DOHH2 (cell line): ENCODE results near the gene RCL1.

Source experiments
- CTCF ChIP-seq: fragments of 200-600 bp; sonication (generic); IDR thresholded peaks from one replicate; pipeline ENCODE4 v1.5.1; 2014; ENCODE audit warnings: antibody characterized with exemption, mild to moderate bottlenecking, low read depth, low read length; ENCODE audit not compliant: poor library complexity, severe bottlenecking
- EZH2phosphoT487 ChIP-seq: fragments of 200-600 bp; sonication (generic); IDR thresholded peaks from 2 replicates; pipeline ENCODE4 v1.6.1; 2017; ENCODE audit warnings: borderline replicate concordance, mild to moderate bottlenecking, antibody characterized with exemption, low read length, moderate library complexity, mixed read lengths

- TF ChIP-seq CTCF (no peak), EZH2phosphoT487 (no peak)
Measured at GRCh38 chr9:4797854-4798150, 5.1 kb downstream of the RCL1 start.
